Lower leg skin (tissue), 3 donors: ENCODE results near the gene YPEL4.

Experiments
- POLR2A ChIP-seq, 2 donors: fragments of 450-650 bp; IDR thresholded peaks; one replicate each; pipeline ENCODE4 v1.6.1; 2016 to 2017; ENCODE audit warnings: antibody characterized with exemption in 2 of 2, mild to moderate bottlenecking in 1 of 2, moderate library complexity in 1 of 2
- TF ChIP-seq, protein P1 (sequence below), 3 donors: fragments of 450-650 bp; IDR thresholded peaks; one replicate each; pipeline ENCODE4 v1.5.1; 2016; ENCODE audit warnings: antibody characterized with exemption in 3 of 3, mild to moderate bottlenecking in 3 of 3, moderate library complexity in 2 of 3

DNA sequence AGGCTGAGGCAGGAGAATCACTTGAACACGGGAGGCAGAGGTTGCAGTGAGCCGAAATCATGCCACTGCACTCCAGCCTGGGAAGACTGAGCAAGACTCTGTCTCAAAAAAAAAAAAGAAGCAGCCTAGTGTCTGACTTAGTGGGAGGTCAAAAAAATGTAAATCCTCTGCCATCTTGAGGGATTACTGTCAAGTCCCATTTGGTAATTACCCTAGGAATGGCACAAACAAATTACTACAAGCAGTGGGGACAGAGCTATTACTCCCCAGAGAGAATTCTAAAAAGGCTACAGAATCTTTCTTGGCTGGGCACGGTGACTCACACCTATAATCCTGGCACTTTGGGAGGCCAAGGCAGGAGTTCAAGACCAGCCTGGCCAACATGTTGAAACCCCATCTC, 48.4 kb downstream of the YPEL4 start:
- no peak for TF ChIP-seq POLR2A (IDR thresholded peaks at IDR 0.05)
- TF ChIP-seq, protein P1, sequence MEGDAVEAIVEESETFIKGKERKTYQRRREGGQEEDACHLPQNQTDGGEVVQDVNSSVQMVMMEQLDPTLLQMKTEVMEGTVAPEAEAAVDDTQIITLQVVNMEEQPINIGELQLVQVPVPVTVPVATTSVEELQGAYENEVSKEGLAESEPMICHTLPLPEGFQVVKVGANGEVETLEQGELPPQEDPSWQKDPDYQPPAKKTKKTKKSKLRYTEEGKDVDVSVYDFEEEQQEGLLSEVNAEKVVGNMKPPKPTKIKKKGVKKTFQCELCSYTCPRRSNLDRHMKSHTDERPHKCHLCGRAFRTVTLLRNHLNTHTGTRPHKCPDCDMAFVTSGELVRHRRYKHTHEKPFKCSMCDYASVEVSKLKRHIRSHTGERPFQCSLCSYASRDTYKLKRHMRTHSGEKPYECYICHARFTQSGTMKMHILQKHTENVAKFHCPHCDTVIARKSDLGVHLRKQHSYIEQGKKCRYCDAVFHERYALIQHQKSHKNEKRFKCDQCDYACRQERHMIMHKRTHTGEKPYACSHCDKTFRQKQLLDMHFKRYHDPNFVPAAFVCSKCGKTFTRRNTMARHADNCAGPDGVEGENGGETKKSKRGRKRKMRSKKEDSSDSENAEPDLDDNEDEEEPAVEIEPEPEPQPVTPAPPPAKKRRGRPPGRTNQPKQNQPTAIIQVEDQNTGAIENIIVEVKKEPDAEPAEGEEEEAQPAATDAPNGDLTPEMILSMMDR (IDR thresholded peaks at IDR 0.05), result no peak
